Measurements from ENCODE around the gene PRX.

PRX gene

GRCh38 chr19:40365613-40366401 lies 47.4 kb downstream of the PRX start:
- no peak for TF ChIP-seq CTCF (IDR thresholded peaks at IDR 0.05; ENCODE audit: borderline replicate concordance, insufficient read depth, low read depth, low read length)
- peak overlapping the region; percentile 38 for H3K4me3 ChIP-seq (ENCODE audit: low read depth, low read length)

- no peak overlapping the region for H3K4me3 ChIP-seq (ENCODE audit: low read depth, low read length)
Measured at GRCh38 chr19:40365010-40365409, 48.2 kb downstream of the PRX start.

GRCh38 chr19:40363069-40363468 lies 50.1 kb downstream of the PRX start:
- TF ChIP-seq CTCF (IDR thresholded peaks at IDR 0.05; ENCODE audit: borderline replicate concordance, insufficient read depth, low read depth, low read length) = no peak
- no peak overlapping the region for H3K4me3 ChIP-seq (ENCODE audit: low read depth, low read length)

More at GRCh38 chr19:40365010-40365409, 48.2 kb downstream of the PRX start:
- no peak for TF ChIP-seq CTCF (IDR thresholded peaks at IDR 0.05; ENCODE audit: borderline replicate concordance, insufficient read depth, low read depth, low read length)

GRCh38 chr19:40362160-40362559 lies 51.0 kb downstream of the PRX start:
- no peak for TF ChIP-seq CTCF (IDR thresholded peaks at IDR 0.05; ENCODE audit: borderline replicate concordance, insufficient read depth, low read depth, low read length)
- no peak overlapping the region for H3K4me3 ChIP-seq (ENCODE audit: low read depth, low read length)

- no peak for TF ChIP-seq CTCF (IDR thresholded peaks at IDR 0.05; ENCODE audit: borderline replicate concordance, insufficient read depth, low read depth, low read length)
- no peak overlapping the region for H3K4me3 ChIP-seq (ENCODE audit: low read depth, low read length)
Measured at GRCh38 chr19:40360708-40361241, 52.4 kb downstream of the PRX start.

GRCh38 chr19:40360020-40360707 lies 53.0 kb downstream of the PRX start:
- no peak for TF ChIP-seq CTCF (IDR thresholded peaks at IDR 0.05; ENCODE audit: borderline replicate concordance, insufficient read depth, low read depth, low read length)

More at GRCh38 chr19:40360020-40360707, 53.0 kb downstream of the PRX start:
- no peak overlapping the region for H3K4me3 ChIP-seq (ENCODE audit: low read depth, low read length)

Measured in GM12875 (cell line).